ENCODE measurements around the gene DCAF10.
"Not testable (repeated sequence)": the region's sequence is repeated elsewhere in the genome, so short reads cannot be mapped to it uniquely, and the experiment has no call there.

DCAF10 gene

GRCh38 chr9:37870081-37870798 is 69.6 kb downstream of the DCAF10 start:
- TF ChIP-seq CTCF (IDR thresholded peaks at IDR 0.05; ENCODE audit: low read depth, low read length) (no peak), MAX (IDR thresholded peaks at IDR 0.05; ENCODE audit: low read depth, low read length) (no peak), MYC (IDR thresholded peaks at IDR 0.05; ENCODE audit: low read depth, low read length) (no peak), POLR2A (IDR thresholded peaks at IDR 0.05; ENCODE audit: extremely low read depth, insufficient read length) (no peak)
- no peak for DNase-seq (ENCODE audit: low read depth)
- no peak overlapping the region for H3K4me3 ChIP-seq (ENCODE audit: low read depth, low read length)

DNA sequence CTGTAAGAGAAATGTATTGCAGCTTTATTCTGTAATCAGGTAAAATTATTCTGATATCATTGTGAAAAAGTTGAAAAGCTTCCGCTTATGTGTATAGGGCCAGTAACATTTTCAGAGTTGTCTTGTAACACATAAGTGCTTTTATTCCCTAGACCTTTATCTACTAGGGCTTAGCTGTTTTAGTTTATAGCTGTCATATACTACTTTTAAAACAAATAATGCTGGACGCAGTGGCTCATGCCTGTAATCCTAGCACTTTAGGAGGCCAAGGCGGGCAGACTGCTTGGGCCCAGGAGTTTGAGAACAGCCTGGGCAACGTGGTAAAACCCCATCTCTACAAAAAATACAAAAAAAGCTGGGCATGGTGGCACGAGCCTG is 70.2 kb downstream of the DCAF10 start:
- no peak for TF ChIP-seq MYC (IDR thresholded peaks at IDR 0.05; ENCODE audit: low read depth, low read length)
- no peak for TF ChIP-seq MAX (IDR thresholded peaks at IDR 0.05; ENCODE audit: low read depth, low read length)
- TF ChIP-seq CTCF (IDR thresholded peaks at IDR 0.05; ENCODE audit: low read depth, low read length) = no peak
- no peak for TF ChIP-seq POLR2A (IDR thresholded peaks at IDR 0.05; ENCODE audit: extremely low read depth, insufficient read length)
- no peak overlapping the region for H3K4me3 ChIP-seq (ENCODE audit: low read depth, low read length)
- no peak for DNase-seq (ENCODE audit: low read depth)

DNA sequence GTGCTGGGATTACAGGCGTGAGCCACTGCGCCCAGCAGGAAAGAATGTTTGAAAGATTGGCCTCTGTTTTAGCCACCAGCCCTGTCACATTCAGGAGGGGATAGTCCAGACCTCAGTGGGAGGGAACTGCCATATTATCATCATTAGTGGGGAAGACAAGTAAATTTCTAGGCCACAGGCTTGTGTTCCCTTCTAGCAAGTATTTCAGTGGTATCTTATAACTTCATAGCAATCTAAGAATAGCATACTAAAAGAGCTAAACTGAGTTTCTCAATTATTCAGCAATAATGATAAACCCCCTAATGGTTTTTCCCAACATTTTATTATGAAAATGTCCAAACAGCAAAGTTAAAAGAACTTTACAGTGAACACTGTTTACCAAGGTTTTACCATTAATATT is 73.4 kb downstream of the DCAF10 start:
- TF ChIP-seq POLR2A (IDR thresholded peaks at IDR 0.05; ENCODE audit: extremely low read depth, insufficient read length) (no peak), CTCF (IDR thresholded peaks at IDR 0.05; ENCODE audit: low read depth, low read length) (no peak), MAX (IDR thresholded peaks at IDR 0.05; ENCODE audit: low read depth, low read length) (no peak), MYC (IDR thresholded peaks at IDR 0.05; ENCODE audit: low read depth, low read length) (no peak)
- no peak overlapping the region for H3K4me3 ChIP-seq (ENCODE audit: low read depth, low read length)
- no peak for DNase-seq (ENCODE audit: low read depth)

GRCh38 chr9:37876376-37876775 is 75.8 kb downstream of the DCAF10 start:
- TF ChIP-seq MYC (IDR thresholded peaks at IDR 0.05; ENCODE audit: low read depth, low read length) (no peak), POLR2A (IDR thresholded peaks at IDR 0.05; ENCODE audit: extremely low read depth, insufficient read length) (no peak), CTCF (IDR thresholded peaks at IDR 0.05; ENCODE audit: low read depth, low read length) (no peak), MAX (IDR thresholded peaks at IDR 0.05; ENCODE audit: low read depth, low read length) (no peak)
- no peak for DNase-seq (ENCODE audit: low read depth)
- H3K4me3 ChIP-seq (ENCODE audit: low read depth, low read length) = no peak overlapping the region

DNA sequence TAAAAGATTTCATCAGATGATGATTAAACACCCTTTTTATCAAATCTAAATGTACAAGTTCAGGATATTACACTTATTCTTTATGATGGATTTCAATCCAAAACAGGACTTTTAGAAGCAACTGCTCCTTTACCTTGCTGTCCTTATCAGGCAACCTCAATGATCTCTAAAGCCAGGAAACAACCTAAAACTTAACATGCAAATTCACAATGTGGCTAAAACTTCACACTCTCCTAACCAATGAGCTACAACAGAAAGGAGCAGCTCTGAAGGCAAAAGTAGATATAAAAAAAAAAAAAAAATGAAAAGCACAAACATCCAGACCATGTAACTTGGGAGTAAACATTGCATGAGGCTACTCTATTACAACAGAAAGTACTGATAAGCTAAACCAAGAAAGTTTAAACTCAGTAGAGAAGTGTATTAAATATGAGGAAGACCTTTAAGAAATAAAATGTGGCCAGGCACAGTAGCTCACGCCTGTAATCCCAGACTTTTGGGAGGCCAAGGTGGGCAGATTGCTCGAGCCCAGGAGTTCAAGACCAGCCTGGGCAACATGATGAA is 80.4 kb downstream of the DCAF10 start:
- H3K4me3 ChIP-seq (ENCODE audit: low read depth, low read length) = no peak overlapping the region
- no peak for DNase-seq (ENCODE audit: low read depth)
- TF ChIP-seq POLR2A (IDR thresholded peaks at IDR 0.05; ENCODE audit: extremely low read depth, insufficient read length) (no peak), MAX (IDR thresholded peaks at IDR 0.05; ENCODE audit: low read depth, low read length) (no peak), CTCF (IDR thresholded peaks at IDR 0.05; ENCODE audit: low read depth, low read length) (no peak), MYC (IDR thresholded peaks at IDR 0.05; ENCODE audit: low read depth, low read length) (no peak)

- peak; percentile 68 for DNase-seq (ENCODE audit: low read depth)
- not testable (repeated sequence) for H3K4me3 ChIP-seq (ENCODE audit: low read depth, low read length)
Observed at GRCh38 chr9:37887977-37888583, 87.5 kb downstream of the DCAF10 start.
